ENCODE data around the gene COL7A1.

DNA sequence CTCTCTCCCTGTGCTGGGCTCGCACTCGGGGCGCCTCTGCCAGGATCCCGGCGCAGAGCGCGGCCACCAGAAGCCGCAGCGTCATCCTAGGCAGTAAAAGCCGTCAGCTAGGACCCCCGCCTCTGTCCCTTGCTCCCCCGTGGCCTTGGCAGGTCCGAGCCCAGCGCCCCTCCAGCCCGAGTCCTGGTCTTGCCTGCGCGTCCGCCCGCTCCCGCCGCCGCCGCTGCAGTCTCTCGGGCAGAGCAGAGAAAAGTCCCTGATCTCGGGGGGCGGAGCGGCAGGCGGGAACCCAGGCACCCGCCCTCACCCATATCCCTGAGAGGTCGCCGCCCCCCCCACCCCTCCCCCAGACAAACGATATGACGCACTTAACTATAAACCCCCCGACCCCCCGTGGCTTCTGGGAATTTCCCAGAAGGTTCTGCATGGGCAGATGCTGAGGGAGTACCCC is at the start of gene COL7A1:
- TF ChIP-seq, protein P1, sequence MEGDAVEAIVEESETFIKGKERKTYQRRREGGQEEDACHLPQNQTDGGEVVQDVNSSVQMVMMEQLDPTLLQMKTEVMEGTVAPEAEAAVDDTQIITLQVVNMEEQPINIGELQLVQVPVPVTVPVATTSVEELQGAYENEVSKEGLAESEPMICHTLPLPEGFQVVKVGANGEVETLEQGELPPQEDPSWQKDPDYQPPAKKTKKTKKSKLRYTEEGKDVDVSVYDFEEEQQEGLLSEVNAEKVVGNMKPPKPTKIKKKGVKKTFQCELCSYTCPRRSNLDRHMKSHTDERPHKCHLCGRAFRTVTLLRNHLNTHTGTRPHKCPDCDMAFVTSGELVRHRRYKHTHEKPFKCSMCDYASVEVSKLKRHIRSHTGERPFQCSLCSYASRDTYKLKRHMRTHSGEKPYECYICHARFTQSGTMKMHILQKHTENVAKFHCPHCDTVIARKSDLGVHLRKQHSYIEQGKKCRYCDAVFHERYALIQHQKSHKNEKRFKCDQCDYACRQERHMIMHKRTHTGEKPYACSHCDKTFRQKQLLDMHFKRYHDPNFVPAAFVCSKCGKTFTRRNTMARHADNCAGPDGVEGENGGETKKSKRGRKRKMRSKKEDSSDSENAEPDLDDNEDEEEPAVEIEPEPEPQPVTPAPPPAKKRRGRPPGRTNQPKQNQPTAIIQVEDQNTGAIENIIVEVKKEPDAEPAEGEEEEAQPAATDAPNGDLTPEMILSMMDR (conservative IDR thresholded peaks at IDR 0.05 in 1 of 2, IDR thresholded peaks at IDR 0.05 in 1 of 2; ENCODE audit: extremely low read depth in 1 of 2, insufficient read depth in 1 of 2, low read depth in 1 of 2, low read length in 2 of 2): peak in 1 of 2 donors; percentile 0
- TF ChIP-seq EZH2 (IDR thresholded peaks at IDR 0.05; ENCODE audit: borderline replicate concordance, low read length): no peak

Measured in mammary epithelial cell (primary cell).